ENCODE data around the gene DYSF.

Gene DYSF

DNA sequence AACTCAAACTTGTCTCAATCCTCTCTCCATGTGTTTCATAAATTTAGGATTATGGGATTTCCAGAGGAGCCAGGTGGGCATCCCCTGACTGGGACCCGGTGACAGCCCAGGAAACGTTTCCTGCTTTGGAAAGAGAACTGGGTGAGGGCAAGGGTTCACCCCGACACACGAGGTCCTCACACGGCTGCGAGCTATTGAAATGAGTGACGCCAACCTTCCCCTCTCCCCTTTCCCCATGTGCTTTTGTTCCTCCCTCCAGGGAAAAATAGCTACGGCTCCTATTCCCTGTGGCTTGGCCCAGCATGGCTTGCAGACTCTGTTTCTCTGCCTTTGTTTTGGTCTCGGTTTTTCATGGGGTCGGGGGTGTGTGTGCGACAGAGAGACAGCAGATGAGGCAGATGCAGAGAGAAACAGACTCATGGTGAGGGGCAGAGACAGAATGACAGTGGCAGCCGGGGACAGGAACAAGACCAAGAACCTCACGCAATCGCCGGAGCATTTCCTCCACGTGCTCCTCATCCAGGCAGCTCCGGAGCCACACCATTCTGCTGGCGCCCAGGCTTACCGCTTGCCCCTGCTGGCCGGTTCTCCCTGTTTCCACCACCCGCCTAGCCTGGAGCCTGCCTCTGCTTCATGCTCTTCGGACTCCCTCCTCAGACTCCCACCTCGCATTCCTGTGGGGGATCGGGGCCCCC lies 238.5 kb downstream of the DYSF start:
- DNase-seq (ENCODE audit: low spot score) = peak; percentile 58

DNA sequence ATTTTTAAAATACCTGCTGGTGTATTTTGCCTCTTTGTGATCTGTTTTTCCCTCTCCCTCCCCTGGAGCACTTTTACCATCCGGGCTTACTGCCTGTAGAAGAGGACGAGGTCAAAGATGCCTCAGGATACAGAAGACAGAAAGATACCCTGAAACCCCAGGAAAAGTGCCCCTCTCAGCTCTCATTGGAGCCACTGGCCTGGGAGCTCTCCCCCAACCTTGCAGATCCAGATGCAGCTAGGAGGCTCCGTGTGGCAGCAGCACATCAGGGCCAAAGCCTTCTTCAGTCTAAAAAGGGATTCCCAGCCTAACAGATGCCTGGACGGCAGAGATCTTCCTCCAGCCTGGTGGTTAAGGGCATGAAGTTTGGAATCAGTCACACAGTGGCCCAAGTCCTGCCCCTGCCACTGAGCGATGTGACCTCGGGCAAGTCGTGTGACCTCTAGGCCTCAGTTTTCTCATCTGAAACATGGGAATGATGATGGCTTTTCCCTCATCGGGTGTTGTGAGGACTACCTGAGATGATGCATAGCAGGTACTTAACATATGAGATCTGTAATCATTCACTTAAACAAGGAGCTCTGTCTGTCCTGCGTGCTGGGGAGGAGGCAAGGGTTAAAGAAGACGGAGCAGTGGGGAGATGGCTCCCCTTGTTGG lies 239.4 kb downstream of the DYSF start:
- DNase-seq (ENCODE audit: low spot score) = no peak

DNA sequence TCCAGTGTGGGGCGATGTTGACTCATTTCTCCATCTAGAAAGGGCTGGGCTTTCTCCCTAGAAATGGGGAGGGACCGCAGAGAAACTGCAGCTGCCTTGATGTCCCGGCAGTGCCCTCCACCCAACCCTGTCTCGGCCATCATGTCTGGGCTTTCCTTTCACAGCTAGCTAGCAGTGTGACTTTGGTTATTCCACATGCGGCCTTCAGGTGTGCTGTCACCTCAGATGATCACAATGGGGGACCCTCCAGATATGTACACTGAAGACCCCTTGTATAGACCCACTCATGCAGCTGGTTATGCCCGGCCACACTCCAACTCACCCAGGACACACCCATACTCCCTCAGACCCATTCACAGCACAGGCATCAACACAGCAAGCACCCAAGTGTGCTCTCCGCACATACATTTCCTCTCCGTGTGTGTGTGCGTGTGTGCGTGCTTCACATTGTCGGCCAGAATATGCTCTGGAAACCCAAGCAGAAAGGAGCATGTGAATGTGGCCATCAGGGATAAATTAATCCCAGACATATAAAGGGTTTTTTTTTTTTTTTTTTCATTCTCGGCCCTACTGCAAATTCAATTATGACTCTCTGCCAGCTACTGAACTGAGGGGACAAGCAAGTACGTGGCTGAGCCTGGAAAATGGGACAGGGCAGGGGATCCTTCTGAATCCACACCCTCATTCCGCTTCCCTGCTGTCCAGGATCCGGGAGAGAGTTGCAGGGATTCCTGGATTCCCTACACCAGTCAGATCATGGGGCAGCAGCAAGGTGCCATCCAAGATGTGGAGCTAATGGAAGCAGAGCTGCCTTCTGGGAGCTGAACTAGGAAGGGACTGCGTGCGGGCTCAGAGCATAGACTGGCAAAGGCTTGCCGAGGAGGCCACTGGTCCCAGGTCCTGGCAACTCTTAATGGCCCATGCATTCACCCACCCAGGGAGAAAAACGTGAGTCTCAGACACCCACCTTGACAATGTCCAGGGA lies 240.2 kb downstream of the DYSF start:
- DNase-seq (ENCODE audit: low spot score) = no peak

DNA sequence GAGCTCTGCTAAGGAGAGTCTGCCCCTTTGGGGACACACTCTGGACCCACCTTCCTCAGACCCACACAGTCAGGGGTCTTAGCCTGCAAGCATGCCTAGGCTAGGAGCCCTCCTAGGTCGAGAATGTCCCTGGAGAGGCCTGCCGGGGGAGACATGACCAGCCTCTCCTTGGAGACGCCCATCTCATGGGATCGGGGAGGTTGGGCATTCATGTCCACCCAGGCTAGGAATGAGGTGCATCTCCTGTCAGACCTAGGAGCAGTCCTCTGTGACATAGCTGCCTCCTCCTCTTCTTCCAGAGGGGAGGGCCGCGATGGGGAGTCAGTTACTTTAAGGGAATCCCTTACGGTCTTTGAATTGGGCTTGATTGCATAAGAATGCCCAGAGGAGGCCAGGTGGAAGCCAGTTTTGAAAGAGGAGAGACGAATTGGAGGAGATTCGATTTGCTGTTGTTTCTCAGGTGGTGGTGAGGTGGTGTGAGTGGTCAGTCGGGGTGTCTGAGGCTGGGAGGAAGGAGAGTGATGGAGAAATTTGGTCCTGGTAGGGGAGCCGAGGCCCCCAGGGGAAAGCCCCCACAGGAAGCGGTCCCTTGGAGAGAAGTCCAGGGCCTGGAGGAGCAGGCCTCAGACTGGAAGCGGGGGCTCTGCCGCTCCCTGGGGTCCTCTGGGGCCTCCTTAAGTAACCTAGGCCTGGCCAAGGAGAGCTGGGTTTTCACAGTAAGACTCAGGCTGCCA lies 241.3 kb downstream of the DYSF start:
- no peak for DNase-seq (ENCODE audit: low spot score)

DNA sequence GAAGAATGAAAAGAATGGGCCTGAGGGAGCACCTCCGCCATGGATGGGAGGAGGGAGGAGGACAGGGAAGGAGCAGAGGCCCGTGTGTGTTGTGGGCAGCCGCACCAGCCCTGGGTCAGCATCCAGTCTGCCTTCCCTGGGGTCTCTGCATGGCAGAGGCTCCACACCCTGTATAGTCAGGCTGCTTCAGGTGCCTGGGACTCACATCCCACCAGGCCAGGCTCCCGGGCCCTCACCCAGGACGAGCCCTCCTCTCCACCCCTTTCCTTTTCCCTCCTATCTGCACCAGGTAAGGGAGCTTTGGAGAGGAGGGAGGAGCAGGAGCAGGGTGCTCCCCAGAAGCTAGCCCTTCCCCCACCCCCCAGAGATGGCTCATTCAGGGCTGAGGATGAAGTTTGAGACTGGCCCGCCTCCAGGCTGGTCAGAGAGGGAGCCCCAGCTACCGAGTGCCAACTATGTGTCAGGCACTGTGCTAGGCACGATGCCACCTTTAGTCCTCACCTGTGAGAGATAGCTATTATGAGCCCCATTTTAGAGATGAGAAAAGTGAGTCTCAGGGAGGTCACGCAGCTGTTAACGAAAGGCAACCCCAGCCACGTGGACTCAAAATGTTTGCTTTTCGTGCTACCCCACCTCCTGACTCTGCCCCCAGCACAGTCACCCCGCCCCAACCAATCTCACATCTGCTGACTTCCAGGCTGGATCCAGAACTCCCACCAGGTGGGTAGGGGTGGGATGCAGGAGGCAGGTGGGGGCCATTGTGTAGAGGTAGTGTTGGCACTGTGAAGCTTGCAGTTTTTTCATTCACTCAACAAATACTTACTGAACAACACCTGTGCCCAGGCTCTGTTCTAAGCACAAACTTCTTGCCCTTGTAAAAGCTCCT lies 242.1 kb downstream of the DYSF start:
- DNase-seq (ENCODE audit: low spot score) = no peak

DNA sequence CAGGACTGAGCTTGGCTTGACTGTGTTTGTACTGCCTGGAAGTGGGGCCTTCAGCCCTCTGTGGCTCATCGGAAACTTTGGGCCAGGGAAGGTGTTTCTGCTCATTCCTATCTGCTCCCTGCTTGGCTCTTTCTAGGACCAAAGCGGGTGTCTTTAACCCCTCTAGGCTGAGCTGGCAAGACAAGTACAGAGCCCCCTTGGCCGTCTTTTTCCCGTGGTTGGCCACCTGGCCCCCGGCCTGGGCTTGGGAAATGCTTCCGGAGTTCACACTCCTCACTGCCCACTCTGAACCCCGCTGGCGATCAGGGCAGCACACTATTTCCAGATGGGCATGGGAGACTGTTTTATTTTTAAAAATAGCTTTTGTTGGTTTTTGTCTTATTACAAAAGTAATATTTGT lies 243.0 kb downstream of the DYSF start:
- no peak for DNase-seq (ENCODE audit: low spot score)

DNA sequence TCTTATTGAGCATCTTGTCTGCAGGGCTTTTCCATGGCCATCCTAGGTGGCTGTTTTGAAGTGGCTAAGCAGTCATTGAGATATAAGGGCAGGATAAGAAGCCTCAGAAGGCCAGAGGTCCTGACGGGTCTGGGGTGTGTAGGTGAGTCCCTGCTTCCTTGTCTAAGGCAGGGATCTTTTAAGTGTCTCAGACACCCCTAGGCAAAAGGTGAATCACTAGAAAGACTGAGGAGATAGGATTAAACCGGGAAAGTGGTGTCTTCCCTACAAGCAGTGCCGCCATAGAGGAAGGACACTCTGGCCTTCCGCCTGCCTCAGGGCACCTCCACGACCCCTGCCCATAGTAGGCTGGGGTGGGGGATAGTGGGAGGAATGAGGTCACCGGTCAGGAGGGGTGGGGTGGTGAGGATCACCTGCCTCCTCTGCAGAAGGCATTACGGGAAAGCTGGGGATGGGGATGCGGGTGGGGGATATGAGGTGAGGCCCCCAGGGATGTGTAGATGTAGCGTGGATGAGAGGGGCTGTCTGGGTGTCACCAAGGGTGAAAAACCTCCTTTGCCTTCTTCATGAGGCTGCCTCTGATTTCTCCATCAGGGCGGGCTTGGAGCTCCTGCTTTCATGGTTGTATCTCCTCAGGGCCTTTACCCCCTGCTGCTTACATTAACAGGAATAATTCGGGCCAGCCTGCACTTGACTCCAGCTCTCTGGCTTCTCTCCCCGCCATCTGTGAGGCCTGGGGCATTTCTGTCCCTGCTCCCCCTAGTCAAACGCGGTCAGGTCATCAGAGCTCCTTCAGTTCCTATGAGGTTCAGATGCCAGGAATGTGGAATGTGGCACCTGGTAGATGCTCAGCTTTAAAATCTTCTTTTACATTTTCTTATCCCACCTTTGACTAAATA lies 244.0 kb downstream of the DYSF start:
- no peak for DNase-seq (ENCODE audit: low spot score)

DNA sequence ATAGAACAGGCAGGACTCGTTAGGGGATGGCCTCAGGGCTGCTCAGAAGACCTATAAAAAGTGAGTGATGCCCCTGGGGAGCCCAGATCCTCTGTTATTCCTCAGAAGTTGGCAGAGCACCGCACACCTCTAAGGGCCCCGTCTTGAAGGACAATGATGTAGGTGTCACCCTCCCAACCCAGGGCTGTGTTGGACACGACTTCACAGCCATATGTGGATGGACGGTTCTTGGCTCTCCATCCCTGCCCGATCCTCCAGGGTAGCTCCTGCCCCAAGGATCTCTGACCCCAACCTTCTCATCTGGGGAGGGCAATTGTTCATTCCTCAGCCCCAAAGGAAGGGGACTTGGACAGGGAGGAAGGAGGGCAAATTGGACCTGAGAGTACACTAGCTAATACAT lies 246.1 kb downstream of the DYSF start:
- DNase-seq (ENCODE audit: low spot score) = no peak

DNA sequence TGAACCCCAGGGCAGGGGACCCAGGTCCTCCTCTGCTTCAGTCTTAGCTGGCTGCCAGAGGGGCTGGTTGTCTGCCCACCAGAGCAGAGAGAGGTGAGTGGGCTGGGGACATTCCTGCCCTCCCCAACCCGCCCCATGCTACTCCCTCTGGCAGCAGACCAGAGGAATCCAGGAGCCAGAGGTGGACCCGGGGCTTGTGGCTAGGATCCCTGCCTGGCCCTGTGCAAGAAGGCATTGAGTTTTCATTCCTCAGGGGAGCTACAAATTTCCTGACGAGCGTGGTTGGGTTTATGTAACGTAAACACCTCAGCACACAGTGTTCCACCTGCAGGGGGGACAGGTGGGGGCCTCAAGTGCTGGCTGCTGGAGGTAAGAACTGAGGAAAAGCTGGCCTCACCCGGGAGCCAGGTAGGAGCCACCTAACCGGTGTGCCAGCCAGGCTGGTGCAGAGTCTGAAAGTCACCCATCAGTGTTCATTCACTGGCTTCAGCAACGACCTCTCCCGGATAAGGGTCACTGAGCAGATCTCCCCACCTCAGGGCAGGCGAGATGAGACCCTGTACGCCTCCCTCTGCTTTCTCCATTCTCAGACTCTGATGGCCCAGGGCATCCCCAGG lies 246.8 kb downstream of the DYSF start:
- no peak for DNase-seq (ENCODE audit: low spot score)

DNA sequence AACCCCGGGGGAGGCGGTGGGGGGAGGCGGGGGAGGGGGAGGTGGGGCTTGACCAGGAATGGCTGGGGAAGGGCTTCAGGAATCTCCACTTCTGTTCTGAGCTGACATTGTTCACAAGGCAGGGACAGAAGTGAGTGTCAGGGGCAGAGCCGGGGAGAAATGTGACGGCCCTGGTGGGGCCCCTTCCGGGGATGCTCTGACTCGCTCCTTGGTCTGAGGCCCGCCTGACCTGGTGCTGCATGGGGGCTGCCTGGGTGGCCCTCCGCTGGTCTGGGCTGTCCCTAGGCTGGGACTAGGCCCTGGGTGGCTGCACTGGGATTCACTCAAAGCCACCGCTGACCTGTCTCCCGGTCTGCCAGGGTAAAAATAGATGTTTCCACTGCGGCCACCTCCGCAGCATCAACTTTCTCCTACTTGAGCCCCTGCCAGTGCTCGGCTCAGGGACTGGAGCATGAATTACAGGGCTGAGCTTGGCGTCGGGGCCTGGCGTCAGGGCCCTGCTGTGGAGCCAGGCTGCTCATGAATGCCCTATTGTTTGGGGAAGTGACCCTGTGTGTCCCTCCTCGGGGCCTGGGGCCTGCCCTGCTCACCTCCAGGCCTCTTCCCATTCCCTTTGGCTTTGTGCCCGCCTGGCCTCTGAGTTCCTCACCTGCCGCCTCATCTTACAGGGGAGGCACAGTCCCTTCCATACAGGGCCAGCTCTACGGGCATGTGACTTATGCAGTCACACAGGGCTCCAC lies 247.5 kb downstream of the DYSF start:
- peak; percentile 70 for DNase-seq (ENCODE audit: low spot score)

DNA sequence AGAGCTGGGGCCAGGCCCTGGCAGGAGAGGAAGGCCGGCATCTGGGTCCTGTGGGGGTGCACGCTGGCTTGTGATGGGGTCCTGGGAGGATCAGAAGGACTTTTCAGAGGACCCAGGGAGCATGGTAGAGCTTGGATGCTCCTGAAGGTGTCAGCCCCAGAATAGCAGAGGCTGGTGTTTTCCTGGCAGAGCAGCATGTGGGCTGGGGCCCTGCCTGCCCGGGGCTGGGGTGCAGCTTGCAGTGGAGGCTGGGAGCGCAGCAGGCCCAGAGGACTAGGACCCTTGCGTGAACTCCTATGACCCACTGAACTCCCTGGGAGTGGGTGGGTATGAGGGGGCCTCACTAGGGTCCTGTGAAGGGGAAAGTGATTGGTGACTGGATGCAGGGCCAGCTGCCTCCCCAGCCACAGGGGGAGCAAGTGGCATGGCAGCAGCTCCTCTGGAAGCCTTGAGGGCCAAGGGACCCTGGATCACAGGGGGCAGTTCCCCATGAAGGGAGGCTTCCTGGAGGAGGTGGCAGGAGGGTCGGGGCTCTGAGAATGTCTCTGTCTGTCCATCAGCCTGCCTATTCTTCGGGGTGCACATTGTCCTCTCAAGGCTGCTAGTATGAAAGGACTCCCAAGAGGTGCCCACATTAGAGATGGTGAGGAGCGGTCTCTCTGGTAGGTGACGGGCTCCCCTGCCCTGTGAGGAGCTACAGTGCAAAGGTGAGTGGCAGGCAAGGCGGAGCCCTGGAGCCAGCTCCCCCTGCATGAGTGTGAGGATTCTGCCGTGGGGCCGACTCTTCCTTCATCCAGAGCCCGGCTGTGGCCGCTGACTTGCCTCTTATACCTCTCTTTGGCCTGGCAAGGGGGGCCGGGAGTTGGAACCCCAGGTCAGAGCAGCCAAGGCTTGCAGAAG lies 249.0 kb downstream of the DYSF start:
- DNase-seq (ENCODE audit: low spot score) = no peak

DNA sequence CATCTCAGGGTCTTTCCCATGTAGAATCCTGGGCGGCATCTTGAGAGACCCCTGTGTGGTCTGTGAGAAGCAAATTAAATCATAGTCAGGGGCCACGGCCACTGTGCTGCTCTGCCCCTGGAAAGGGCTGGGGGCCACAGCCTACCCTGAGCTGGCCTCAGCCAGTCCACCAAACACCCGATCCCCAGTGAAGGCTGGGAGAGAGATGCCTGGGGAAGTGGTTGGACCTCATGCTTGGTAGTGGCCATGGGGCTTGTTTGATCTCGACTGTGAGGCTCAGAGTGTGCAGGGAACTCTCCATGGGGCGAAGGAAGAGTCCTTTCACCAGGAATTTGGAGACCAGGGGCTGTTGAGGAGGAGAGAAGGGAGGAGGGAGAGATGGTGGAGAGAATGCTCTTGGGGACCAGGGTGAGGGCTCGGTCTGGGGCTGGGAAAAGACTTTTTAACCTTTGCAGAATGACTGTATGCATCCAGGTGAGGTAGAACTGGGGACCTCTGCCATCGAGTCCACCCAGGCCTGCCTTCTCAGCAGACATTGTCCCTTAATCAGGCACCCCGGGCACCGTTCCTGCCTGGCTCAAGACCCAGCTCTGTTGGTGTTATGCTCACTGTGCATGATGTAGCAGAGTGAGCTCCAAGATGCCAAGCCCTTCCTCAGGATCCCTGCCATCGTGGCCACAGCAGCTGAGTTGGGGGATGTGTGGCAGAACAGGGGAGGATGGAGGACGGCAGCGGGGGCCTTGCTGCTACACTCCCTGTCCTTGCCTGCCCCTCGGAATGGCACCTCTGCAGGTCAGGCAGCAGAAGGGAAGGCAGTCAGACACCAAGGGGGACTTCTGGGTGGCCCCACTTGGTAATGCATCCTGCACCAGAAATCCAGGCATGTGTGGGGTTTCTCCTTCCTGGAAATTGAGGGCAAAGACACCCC lies 249.9 kb downstream of the DYSF start:
- no peak for DNase-seq (ENCODE audit: low spot score)

DNA sequence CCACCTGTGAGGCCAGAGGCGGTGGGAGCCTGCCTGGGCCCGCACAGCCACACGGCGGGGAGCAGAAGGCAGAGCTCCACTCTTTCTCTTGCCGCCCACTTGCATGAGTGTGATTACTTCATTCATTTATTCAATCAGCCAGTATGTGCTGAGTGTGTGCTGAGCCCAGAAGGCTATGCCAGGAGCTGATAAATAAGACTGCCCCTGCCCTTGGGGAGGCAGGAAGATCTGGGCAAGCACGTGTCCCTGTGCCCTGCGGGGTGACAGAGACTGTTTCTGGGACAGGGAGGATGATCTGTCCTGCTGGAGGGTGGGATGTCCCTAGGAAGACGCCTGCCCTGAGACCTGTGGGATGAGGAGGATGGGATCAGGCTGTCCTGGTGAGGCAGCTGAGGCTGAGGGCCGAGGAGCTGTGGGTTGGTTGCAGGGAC lies 250.8 kb downstream of the DYSF start:
- DNase-seq (ENCODE audit: low spot score) = no peak

DNA sequence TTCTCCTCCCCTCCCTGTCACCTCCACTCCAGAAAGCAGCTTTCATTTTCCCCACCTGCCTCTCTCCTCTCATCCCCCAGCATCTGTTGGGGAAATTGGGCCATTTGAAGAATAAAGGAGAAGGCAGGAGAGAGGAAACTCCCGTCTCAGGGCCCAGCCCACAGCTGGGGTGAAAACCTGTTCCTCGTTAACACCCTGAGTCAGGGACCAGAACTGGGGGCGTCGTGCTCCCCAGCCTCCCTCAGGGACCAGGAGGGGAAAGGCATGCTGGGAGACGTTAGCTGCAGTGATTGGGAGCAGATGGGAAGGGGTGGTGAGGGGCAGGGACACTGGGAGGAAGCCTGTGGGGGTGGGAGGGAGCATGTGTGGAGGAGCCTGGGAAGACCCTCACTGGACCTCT lies 251.3 kb downstream of the DYSF start:
- DNase-seq (ENCODE audit: low spot score) = peak; percentile 50

DNA sequence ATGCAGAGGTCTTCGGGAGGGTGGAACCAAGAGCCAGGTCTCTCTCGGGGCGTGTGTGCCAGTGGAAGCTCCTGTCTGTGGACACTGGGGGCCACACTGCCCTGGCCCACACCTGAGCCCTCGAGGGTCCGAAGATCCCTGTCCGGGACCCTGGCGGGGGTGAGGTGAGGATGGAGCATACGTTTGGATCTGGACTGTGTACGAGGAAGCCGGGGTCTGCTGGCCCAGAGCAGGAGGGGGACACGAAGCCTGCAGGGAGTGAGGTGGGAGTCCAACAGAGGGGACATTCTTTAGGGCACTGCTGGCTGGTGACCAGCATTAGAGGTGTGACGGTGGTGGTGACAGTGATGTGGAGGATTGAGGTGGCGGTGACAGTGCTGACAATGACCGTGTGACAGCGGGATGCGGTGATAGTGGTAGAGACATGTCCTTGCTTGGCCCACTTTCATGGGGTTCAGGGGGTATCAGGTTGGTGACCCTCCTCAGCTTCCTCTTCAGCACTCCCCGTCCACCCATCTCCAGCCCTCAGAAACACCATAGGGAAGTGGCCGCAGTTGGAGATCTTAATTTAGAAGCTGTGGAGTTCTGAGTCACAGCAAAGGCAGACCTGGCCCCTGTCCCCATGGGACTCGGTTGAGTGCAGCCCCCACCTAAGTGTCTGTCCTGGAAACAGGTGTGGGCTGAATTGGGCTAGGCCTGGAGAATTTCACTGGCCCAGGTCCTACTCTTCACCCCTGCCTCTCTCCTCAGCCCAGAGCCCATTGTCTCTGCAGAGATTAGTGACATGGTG lies 252.0 kb downstream of the DYSF start:
- no peak for DNase-seq (ENCODE audit: low spot score)

DNA sequence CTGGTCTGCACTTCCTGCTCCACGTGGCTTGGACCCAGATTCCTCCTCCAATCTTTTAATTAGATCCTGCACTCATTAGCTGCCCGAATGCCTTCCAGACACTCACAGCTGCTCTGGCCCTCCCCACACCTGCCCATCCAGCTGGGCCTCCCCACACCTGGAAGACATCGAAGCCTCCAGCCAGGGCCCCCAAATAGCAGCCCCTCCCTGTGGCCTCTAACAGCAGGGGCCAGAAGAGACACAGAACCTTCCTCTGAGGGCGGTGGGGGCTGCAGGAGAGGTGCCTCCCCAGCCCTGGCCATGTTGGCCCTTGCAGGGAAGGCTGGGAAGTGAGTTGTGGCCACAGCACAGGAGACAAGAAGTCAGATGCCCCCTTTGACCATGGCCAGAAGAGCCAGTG lies 252.8 kb downstream of the DYSF start:
- no peak for DNase-seq (ENCODE audit: low spot score)
